HFFc6 (cell line): ENCODE measurements around the gene CDKN2B. TPM values are rescaled to one million over a fixed set of nuclear protein-coding genes. Genes with fewer than 3 reads are reported as not detected.
"Not testable (repeated sequence)": the region's sequence is repeated elsewhere in the genome, so short reads cannot be mapped to it uniquely, and the experiment has no call there.

Source experiments
- DNase-seq: peaks from one replicate; pipeline ENCODE4 v3.0.0-alpha.2; 2018
- H3K27ac Mint-ChIP-seq: 2 replicates; pipeline ENCODE4 v1.8.0; 2020; ENCODE audit warnings: mild to moderate bottlenecking, mixed read lengths
- H3K27me3 Mint-ChIP-seq: 2 replicates; pipeline ENCODE4 v1.8.0; 2021; ENCODE audit warnings: mild to moderate bottlenecking, moderate library complexity, mixed read lengths; ENCODE audit not compliant: insufficient read depth
- H3K36me3 Mint-ChIP-seq: 2 replicates; pipeline ENCODE4 v1.8.0; 2021; ENCODE audit warnings: low read depth, mixed read lengths
- H3K4me1 Mint-ChIP-seq: 2 replicates; pipeline ENCODE4 v1.8.0; 2020; ENCODE audit warnings: low read depth, mixed read lengths
- H3K4me3 Mint-ChIP-seq: 2 replicates; pipeline ENCODE4 v1.8.0; 2020; ENCODE audit warnings: mild to moderate bottlenecking, moderate library complexity, mixed read lengths
- H3K9me3 Mint-ChIP-seq: 2 replicates; pipeline ENCODE4 v1.8.0; 2020; ENCODE audit warnings: mild to moderate bottlenecking, mixed read lengths
- CTCF ChIP-seq: fragments of 200-600 bp; sonication (generic); IDR thresholded peaks from 2 replicates; pipeline ENCODE4 v1.5.0; 2021; ENCODE audit warnings: antibody characterized with exemption, mild to moderate bottlenecking
- long read RNA-seq: library from polyadenylated mRNA; unstranded; transcript quantifications from one replicate; pipeline ENCODE4 v2.0.0, GENCODE V29; 2019
- total RNA-seq, 6 experiments: library from RNA; stranded (reverse); fragmentation: NEBNext Ultra II Directional; extraction: Animal tissue kit (Norgen Biotek cat#: 25700); gene quantifications; 2 replicates in 1 of 6; 3 replicates in 5 of 6; pipeline ENCODE4 v1.2.3, GENCODE V29; 2021

CDKN2B gene
- total RNA-seq: 10 to 100 TPM in 1 of 6 experiments, 1 to 10 TPM in 5; 7.1 to 11.6 (median 8.9) TPM
- long read RNA-seq, transcript CDKN2B-201 (2 exons, 3,911 nt): major isoform, 6 of 12 reads
- long read RNA-seq, partial matches to known transcripts: 0 of 12 reads
- long read RNA-seq, other reads (novel, unspliced or antisense): 2 of 12 reads

- peak within 1 kb of the TSS; percentile 98 for H3K27ac Mint-ChIP-seq
- TF ChIP-seq CTCF: peak; percentile 99
- DNase-seq: peak; percentile 97
- peak within 1 kb of the TSS; percentile 99 for H3K4me3 Mint-ChIP-seq
- H3K9me3 Mint-ChIP-seq: no peaks in the 10 kb centered on the region
- peaks cover 8% of the 10 kb centered on the region for H3K27me3 Mint-ChIP-seq
- peaks cover 41% of the 10 kb centered on the region for H3K4me1 Mint-ChIP-seq
- peaks cover 12% of the 10 kb centered on the region for H3K36me3 Mint-ChIP-seq
These were observed at the start of gene CDKN2B for GRCh38 chr9:22008717-22009505. TSS of gene CDKN2B (minus strand) at chr9:22009305. CDS start at chr9:22008953, 352 bp downstream.

- not testable (repeated sequence) for H3K27ac Mint-ChIP-seq, H3K4me3 Mint-ChIP-seq
These were observed 48.9 kb upstream of the CDKN2B start for GRCh38 chr9:22057972-22058371.

GRCh38 chr9:22056402-22056801 lies 47.3 kb upstream of the CDKN2B start:
- H3K9me3 Mint-ChIP-seq: no peaks in the 10 kb centered on the region
- TF ChIP-seq CTCF: no peak
- peaks cover 19% of the 10 kb centered on the region for H3K36me3 Mint-ChIP-seq
- no peak overlapping the region for H3K27ac Mint-ChIP-seq
- H3K27me3 Mint-ChIP-seq: no peaks in the 10 kb centered on the region; the same call in 1 of the 2 replicates
- no peak for DNase-seq
- H3K4me1 Mint-ChIP-seq: peaks cover 36% of the 10 kb centered on the region
- no peak overlapping the region for H3K4me3 Mint-ChIP-seq

More at GRCh38 chr9:22057972-22058371, 48.9 kb upstream of the CDKN2B start:
- Mint-ChIP-seq H3K36me3 (peaks cover 19% of the 10 kb centered on the region), H3K4me1 (peaks cover 21% of the 10 kb centered on the region)
- not testable (repeated sequence) for DNase-seq, H3K27me3 Mint-ChIP-seq, H3K9me3 Mint-ChIP-seq

GRCh38 chr9:22055090-22055489 lies 46.0 kb upstream of the CDKN2B start:
- Mint-ChIP-seq H3K9me3 (no peaks in the 10 kb centered on the region), H3K4me3 (no peak overlapping the region), H3K27ac (peak overlapping the region; percentile 7; the same call in 1 of the 2 replicates), H3K36me3 (peaks cover 19% of the 10 kb centered on the region), H3K27me3 (no peaks in the 10 kb centered on the region; the same call in 1 of the 2 replicates), H3K4me1 (peaks cover 40% of the 10 kb centered on the region)
- TF ChIP-seq CTCF: no peak
- no peak for DNase-seq

- no peak overlapping the region for H3K27ac Mint-ChIP-seq
- TF ChIP-seq CTCF: no peak
- H3K27me3 Mint-ChIP-seq: no peaks in the 10 kb centered on the region; the same call in 1 of the 2 replicates
- H3K36me3 Mint-ChIP-seq: peaks cover 19% of the 10 kb centered on the region
- peaks cover 43% of the 10 kb centered on the region for H3K4me1 Mint-ChIP-seq
- H3K9me3 Mint-ChIP-seq: no peaks in the 10 kb centered on the region
- no peak for DNase-seq
- no peak overlapping the region for H3K4me3 Mint-ChIP-seq
These were observed 45.4 kb upstream of the CDKN2B start for GRCh38 chr9:22054529-22054928.

GRCh38 chr9:22054076-22054475 lies 45.0 kb upstream of the CDKN2B start:
- Mint-ChIP-seq H3K4me3 (no peak overlapping the region), H3K27ac (no peak overlapping the region), H3K9me3 (no peaks in the 10 kb centered on the region), H3K27me3 (no peaks in the 10 kb centered on the region; the same call in 1 of the 2 replicates), H3K36me3 (peaks cover 18% of the 10 kb centered on the region), H3K4me1 (peaks cover 47% of the 10 kb centered on the region)
- TF ChIP-seq CTCF: no peak
- DNase-seq: no peak
